Heart left ventricle (tissue), 13 donors: ENCODE data around the gene C22orf42.

Experiments used
- POLR2A ChIP-seq, 2 donors: fragments of 450-650 bp; IDR thresholded peaks; one replicate each; pipeline ENCODE4 v1.6.1; 2017; ENCODE audit warnings: antibody characterized with exemption in 2 of 2, mild to moderate bottlenecking in 2 of 2, moderate library complexity in 2 of 2
- TF ChIP-seq, protein P1 (sequence below), 12 donors: fragments of 200-600 bp; sonication (generic) in 4 of 12; IDR thresholded peaks; one replicate each; pipeline versions ENCODE4 v1.5.0 to v1.8.0; 2018 to 2022; ENCODE audit warnings: antibody characterized with exemption in 12 of 12, mild to moderate bottlenecking in 5 of 12
- donor health status: ischemic (EF 13 %, LVEDD 7.1; RV severe dilation, severe dysfunction).
- donor health status: DM: no; HTN: yes; CAD: no.
- donor health status: DM: no; HTN: no; CAD: no.
- donor health status: ischemic (EF 25% LVEDD 6.9; RV normal size, moderate dysfunction).
- donor health status: ischemic (EF 25% LVEDD 5.7; RV mildly dilated, moderate dysfunction).
- donor health status: ischemic (EF 35%, LVEDD 5.7; RV mildly dilated, moderate dysfunction).
- donor health status: nonischemic (EF 11% LVEDD 7.7; RV severe dilation, severe dysfunction).
- donor health status: DM: yes; HTN: yes; CAD: no.
- donor health status: PGD.
- donor health status: ischemic (EF 29% LVEDD 5.4; RV normal size, mild dysfunction).
- donor health status: nonischemic (EF 23%, LVEDD 6.1; RV moderate dilation, normal function).

DNA sequence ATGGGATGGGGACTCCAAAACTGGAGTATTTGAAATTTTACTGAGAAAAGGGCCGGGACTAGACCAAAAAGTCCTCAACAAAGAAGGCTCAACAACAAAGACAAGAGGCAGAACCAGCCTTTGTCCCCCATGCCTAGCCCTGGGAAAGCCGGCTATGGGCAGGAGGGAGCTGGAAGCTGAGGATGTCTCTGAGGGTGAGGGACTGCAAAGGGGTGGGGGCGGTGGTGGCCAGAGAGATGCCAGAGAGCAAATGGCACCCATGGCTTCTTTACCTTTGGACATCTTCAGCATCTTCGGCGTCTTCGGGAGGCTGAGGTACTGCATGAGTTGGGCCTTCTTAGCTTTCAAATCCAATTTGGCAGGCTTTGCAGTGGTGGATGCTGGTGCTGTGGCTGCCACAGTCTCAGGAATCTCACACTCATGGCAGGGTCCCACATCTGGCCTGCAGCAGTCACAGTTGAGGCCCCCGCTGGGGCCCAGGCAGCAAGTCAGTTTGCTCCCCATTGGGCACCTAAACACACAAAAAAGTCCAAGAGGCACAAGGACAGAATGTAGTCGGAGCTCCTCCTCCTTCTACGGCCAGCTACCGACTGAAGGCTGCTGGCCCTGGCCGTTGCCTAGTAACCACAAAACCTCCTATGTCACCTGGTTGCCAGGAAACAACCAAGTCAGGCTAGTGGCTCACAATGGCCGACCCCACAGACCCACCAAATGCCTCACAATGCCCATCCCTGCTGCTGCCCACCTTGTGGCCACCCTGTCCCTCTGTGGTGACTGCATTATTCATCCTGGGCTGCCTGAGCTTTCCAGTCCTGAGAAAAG is at the start of gene C22orf42:
- TF ChIP-seq POLR2A (IDR thresholded peaks at IDR 0.05): no peak
- TF ChIP-seq, protein P1, sequence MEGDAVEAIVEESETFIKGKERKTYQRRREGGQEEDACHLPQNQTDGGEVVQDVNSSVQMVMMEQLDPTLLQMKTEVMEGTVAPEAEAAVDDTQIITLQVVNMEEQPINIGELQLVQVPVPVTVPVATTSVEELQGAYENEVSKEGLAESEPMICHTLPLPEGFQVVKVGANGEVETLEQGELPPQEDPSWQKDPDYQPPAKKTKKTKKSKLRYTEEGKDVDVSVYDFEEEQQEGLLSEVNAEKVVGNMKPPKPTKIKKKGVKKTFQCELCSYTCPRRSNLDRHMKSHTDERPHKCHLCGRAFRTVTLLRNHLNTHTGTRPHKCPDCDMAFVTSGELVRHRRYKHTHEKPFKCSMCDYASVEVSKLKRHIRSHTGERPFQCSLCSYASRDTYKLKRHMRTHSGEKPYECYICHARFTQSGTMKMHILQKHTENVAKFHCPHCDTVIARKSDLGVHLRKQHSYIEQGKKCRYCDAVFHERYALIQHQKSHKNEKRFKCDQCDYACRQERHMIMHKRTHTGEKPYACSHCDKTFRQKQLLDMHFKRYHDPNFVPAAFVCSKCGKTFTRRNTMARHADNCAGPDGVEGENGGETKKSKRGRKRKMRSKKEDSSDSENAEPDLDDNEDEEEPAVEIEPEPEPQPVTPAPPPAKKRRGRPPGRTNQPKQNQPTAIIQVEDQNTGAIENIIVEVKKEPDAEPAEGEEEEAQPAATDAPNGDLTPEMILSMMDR (IDR thresholded peaks at IDR 0.05): no peak
